SK-N-SH treated with all-trans-retinoic acid at 6 μM for 48 hours (cell line): ENCODE measurements around the gene ELAVL1.
"Not testable (repeated sequence)": the region's sequence is repeated elsewhere in the genome, so short reads cannot be mapped to it uniquely, and the experiment has no call there.

ENCODE experiments used
- ATAC-seq: fragments of 200-7000 bp; cut with Tn5 transposase; 3 replicates; pipeline ENCODE4 v1.9.1; 2020; ENCODE audit warnings: mild to moderate bottlenecking, moderate library complexity
- ARNTL ChIP-seq: fragments of 450-650 bp; formaldehyde crosslinking; IDR thresholded peaks from 2 replicates; pipeline ENCODE4 v1.5.0; 2020; ENCODE audit warnings: low read depth, mild to moderate bottlenecking, moderate library complexity, borderline replicate concordance
- BACH2 ChIP-seq: fragments of 250-450 bp; sonication (Bioruptor Pico); IDR thresholded peaks from 2 replicates; pipeline ENCODE4 v1.9.0; 2021; ENCODE audit warnings: mild to moderate bottlenecking, borderline replicate concordance
- CREB5 ChIP-seq: fragments of 250-450 bp; sonication (Bioruptor Pico); IDR thresholded peaks from 2 replicates; pipeline ENCODE4 v1.5.1; 2020; ENCODE audit warnings: low read depth, mild to moderate bottlenecking, moderate library complexity
- CSDC2 ChIP-seq: fragments of 250-450 bp; sonication (Bioruptor Pico); IDR thresholded peaks from 2 replicates; pipeline ENCODE4 v1.5.0; 2020; ENCODE audit warnings: mild to moderate bottlenecking, moderate library complexity
- ESRRG ChIP-seq: fragments of 250-450 bp; sonication (Bioruptor Pico); IDR thresholded peaks from 2 replicates; pipeline ENCODE4 v1.6.1; 2021; ENCODE audit warnings: mild to moderate bottlenecking
- GLIS3 ChIP-seq: fragments of 250-450 bp; sonication (Bioruptor Pico); IDR thresholded peaks from 2 replicates; pipeline ENCODE4 v1.5.0; 2020; ENCODE audit warnings: mild to moderate bottlenecking, moderate library complexity
- ISL1 ChIP-seq: fragments of 250-450 bp; sonication (Bioruptor Pico); IDR thresholded peaks from 2 replicates; pipeline ENCODE4 v2.1.2; 2022; ENCODE audit warnings: mild to moderate bottlenecking, moderate library complexity
- OSR1 ChIP-seq: fragments of 250-450 bp; sonication (Bioruptor Pico); IDR thresholded peaks from 2 replicates; pipeline ENCODE4 v1.8.0; 2022; ENCODE audit warnings: moderate library complexity, mild to moderate bottlenecking, inconsistent platforms
- PPARA ChIP-seq: fragments of 250-450 bp; sonication (Bioruptor Pico); IDR thresholded peaks from 2 replicates; pipeline ENCODE4 v1.5.0; 2020; ENCODE audit warnings: mild to moderate bottlenecking, borderline replicate concordance
- RARB ChIP-seq: fragments of 250-450 bp; sonication (Bioruptor Pico); IDR thresholded peaks from 2 replicates; pipeline ENCODE4 v1.8.0; 2021; ENCODE audit warnings: mild to moderate bottlenecking, moderate library complexity
- SNAI2 ChIP-seq: fragments of 250-450 bp; sonication (Bioruptor Pico); IDR thresholded peaks from 2 replicates; pipeline ENCODE4 v1.5.0; 2020; ENCODE audit warnings: mild to moderate bottlenecking, moderate library complexity
- TCF4 ChIP-seq: fragments of 250-450 bp; sonication (Bioruptor Pico); IDR thresholded peaks from 2 replicates; pipeline ENCODE4 v1.8.0; 2021; ENCODE audit warnings: mild to moderate bottlenecking, moderate library complexity, borderline replicate concordance
- TOX ChIP-seq: fragments of 250-450 bp; sonication (Bioruptor Pico); IDR thresholded peaks from 2 replicates; pipeline ENCODE4 v1.8.0; 2021; ENCODE audit warnings: mild to moderate bottlenecking, moderate library complexity, borderline replicate concordance
- TSHZ2 ChIP-seq: fragments of 250-450 bp; sonication (Bioruptor Pico); IDR thresholded peaks from 2 replicates; pipeline ENCODE4 v1.5.0; 2020; ENCODE audit warnings: mild to moderate bottlenecking, moderate library complexity
- ZC3H10 ChIP-seq: fragments of 250-450 bp; sonication (Bioruptor Pico); IDR thresholded peaks from 2 replicates; pipeline ENCODE4 v1.5.1; 2021; ENCODE audit warnings: mild to moderate bottlenecking, moderate library complexity
- ZFP3 ChIP-seq: fragments of 250-450 bp; sonication (Bioruptor Pico); IDR thresholded peaks from 2 replicates; pipeline ENCODE4 v1.5.0; 2020; ENCODE audit warnings: mild to moderate bottlenecking, moderate library complexity
- ZFP30 ChIP-seq: fragments of 450-650 bp; formaldehyde crosslinking; IDR thresholded peaks from 2 replicates; pipeline ENCODE4 v1.5.0; 2022; ENCODE audit warnings: mild to moderate bottlenecking, moderate library complexity
- ZNF565 ChIP-seq: fragments of 450-650 bp; formaldehyde crosslinking; conservative IDR thresholded peaks from 2 replicates; pipeline ENCODE4 v1.5.0; 2020; ENCODE audit warnings: low read depth, mild to moderate bottlenecking, moderate library complexity
- ZNF70 ChIP-seq: fragments of 450-650 bp; formaldehyde crosslinking; IDR thresholded peaks from 2 replicates; pipeline ENCODE4 v1.5.0; 2020; ENCODE audit warnings: mild to moderate bottlenecking, moderate library complexity
- ZNF8 ChIP-seq: fragments of 450-650 bp; formaldehyde crosslinking; IDR thresholded peaks from 2 replicates; pipeline ENCODE4 v1.5.0; 2020; ENCODE audit warnings: mild to moderate bottlenecking, moderate library complexity
- TF ChIP-seq, protein P1 (sequence below): fragments of 250-450 bp; sonication (Bioruptor Pico); IDR thresholded peaks from 2 replicates; pipeline ENCODE4 v1.8.0; 2020; ENCODE audit warnings: mild to moderate bottlenecking, moderate library complexity, borderline replicate concordance

The ELAVL1 gene

DNA sequence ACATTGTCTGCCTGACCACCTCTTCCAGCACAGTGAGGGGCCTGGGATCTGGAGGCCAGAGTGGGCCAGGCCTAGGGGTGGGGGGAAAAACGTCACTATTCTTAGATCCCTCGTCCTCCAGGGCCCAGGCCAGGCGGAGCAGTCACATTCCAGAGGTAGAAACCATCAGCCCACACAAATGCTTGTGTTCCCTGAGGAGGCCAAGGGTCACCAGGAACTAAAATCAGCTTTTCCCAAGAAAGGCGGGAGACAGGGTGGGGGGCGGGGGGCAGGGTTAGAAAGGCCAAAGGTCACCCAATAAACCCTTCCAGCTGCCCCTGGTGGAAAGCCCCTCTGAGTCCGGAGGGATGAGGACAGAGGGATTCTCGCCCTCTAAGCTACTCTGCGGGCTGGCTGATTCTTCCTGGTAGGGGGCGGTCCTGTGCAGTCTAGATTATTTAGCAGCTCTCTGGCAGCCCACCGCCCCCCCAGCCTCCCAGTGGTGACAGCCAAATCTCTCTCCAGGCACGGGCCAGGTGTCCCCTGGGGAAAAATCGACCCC lies 23.6 kb upstream of the ELAVL1 start:
- no peak for TF ChIP-seq ISL1 (CRISPR knock-in tag)
- TF ChIP-seq PPARA (CRISPR knock-in tag), result no peak
- no peak for TF ChIP-seq SNAI2
- TF ChIP-seq RARB, result no peak
- no peak for TF ChIP-seq TOX
- no peak for TF ChIP-seq ZFP3 (CRISPR knock-in tag)
- TF ChIP-seq TSHZ2, result no peak
- TF ChIP-seq ZC3H10 (CRISPR knock-in tag), result no peak
- no peak for ATAC-seq

- TF ChIP-seq ZNF565, result no peak
- ATAC-seq, result no peak
Measured at GRCh38 chr19:8025316-8025715, 19.9 kb upstream of the ELAVL1 start.

DNA sequence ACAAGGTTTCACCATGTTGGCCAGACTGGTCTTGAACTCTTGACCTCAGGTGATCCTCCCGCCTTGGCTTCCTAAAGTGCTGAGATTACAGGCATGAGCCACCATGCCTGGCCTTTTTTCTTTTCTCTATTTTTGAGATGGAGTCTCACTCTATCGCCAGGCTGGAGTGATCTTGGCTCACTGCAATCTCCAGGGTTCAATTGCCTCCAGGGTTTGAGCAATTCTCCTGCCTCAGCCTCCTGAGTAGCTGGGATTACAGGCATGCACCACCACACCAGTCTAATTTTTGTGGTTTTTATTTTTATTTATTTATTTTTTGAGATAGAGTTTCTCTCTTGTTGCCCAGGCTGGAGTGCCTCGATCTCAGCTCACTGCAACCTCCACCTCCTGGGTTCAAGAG lies 18.8 kb upstream of the ELAVL1 start:
- ATAC-seq, result not testable (repeated sequence)

DNA sequence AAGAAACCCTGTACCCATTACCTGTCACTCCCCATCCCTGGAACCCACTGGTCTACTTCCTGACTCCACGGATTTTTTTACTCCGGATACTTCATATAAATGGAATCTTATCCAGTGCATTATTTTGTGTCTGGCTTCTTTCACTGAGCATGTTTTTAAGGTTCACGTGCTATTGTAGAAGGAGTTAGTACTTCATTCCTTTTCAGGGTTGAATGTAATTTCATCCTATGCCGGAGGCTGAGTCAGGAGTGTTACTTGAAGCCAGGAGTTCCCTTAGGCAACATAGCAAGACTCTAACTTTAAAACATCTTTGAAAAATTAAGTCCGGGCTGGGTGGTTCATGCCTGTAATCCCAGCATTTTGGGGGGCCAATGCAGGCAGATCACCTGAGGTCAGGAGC lies 17.9 kb upstream of the ELAVL1 start:
- no peak for TF ChIP-seq CREB5
- TF ChIP-seq ZFP30 (CRISPR knock-in tag), result no peak
- TF ChIP-seq ZC3H10 (CRISPR knock-in tag), result no peak
- no peak for TF ChIP-seq OSR1
- no peak for TF ChIP-seq GLIS3 (CRISPR knock-in tag)
- TF ChIP-seq ISL1 (CRISPR knock-in tag), result no peak
- no peak for TF ChIP-seq PPARA (CRISPR knock-in tag)
- TF ChIP-seq ZNF565, result no peak
- no peak for TF ChIP-seq RARB
- no peak for TF ChIP-seq ZFP3 (CRISPR knock-in tag)
- TF ChIP-seq BACH2, result no peak
- no peak for TF ChIP-seq TCF4 (CRISPR knock-in tag)
- TF ChIP-seq, all 23 proteins: peak for 0
- no peak for ATAC-seq

GRCh38 chr19:8022275-8022674 lies 16.8 kb upstream of the ELAVL1 start:
- ATAC-seq, result no peak
- no peak for TF ChIP-seq SNAI2
- no peak for TF ChIP-seq CSDC2 (CRISPR knock-in tag)
- TF ChIP-seq ZFP30 (CRISPR knock-in tag), result no peak
- no peak for TF ChIP-seq ZNF565
- no peak for TF ChIP-seq TSHZ2
- TF ChIP-seq OSR1, result no peak
- TF ChIP-seq BACH2, result no peak
- no peak for TF ChIP-seq ESRRG
- no peak for TF ChIP-seq TCF4 (CRISPR knock-in tag)
- TF ChIP-seq ZNF8, result no peak
- no peak for TF ChIP-seq ISL1 (CRISPR knock-in tag)
- TF ChIP-seq RARB, result no peak
- TF ChIP-seq ZC3H10 (CRISPR knock-in tag), result no peak
- no peak for TF ChIP-seq PPARA (CRISPR knock-in tag)
- no peak for TF ChIP-seq CREB5
- no peak for TF ChIP-seq ZFP3 (CRISPR knock-in tag)
- no peak for TF ChIP-seq ZNF70 (CRISPR knock-in tag)
- no peak for TF ChIP-seq GLIS3 (CRISPR knock-in tag)
- TF ChIP-seq ARNTL, result no peak
- TF ChIP-seq, protein P1, sequence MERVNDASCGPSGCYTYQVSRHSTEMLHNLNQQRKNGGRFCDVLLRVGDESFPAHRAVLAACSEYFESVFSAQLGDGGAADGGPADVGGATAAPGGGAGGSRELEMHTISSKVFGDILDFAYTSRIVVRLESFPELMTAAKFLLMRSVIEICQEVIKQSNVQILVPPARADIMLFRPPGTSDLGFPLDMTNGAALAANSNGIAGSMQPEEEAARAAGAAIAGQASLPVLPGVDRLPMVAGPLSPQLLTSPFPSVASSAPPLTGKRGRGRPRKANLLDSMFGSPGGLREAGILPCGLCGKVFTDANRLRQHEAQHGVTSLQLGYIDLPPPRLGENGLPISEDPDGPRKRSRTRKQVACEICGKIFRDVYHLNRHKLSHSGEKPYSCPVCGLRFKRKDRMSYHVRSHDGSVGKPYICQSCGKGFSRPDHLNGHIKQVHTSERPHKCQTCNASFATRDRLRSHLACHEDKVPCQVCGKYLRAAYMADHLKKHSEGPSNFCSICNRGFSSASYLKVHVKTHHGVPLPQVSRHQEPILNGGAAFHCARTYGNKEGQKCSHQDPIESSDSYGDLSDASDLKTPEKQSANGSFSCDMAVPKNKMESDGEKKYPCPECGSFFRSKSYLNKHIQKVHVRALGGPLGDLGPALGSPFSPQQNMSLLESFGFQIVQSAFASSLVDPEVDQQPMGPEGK, result no peak
